A673 (cell line): ENCODE results near the gene RECQL5. TPM values are rescaled to one million over a fixed set of nuclear protein-coding genes. Genes with fewer than 3 reads are reported as not detected.

Experiments
- BruUV-seq: library from RNA; stranded (reverse); fragments of 400-500 nt; replicated peaks from 2 replicates; lab custom pipeline; 2021; lab: Mats Ljungman, UMichigan
- CTCF ChIA-PET: fragments of 300-600 bp; sonication (Branson Sonifier 250); formaldehyde crosslinking; loops from one replicate; lab custom pipeline; 2022; ENCODE audit warnings: antibody characterized with exemption; lab: Charles Lee
- POLR2A ChIA-PET: fragments of 300-600 bp; sonication (Branson Sonifier 250); formaldehyde crosslinking; loops from one replicate; lab custom pipeline; 2022; ENCODE audit warnings: antibody characterized with exemption; ENCODE audit not compliant: low non-redundant PET; lab: Charles Lee
- DNase-seq: peaks from one replicate; pipeline ENCODE4 v3.0.0-alpha.2; 2015; ENCODE audit warnings: low spot score
- H3K27ac ChIP-seq: fragments of 200-600 bp; sonication (generic); 2 replicates; pipeline ENCODE4 v1.5.1; 2016; ENCODE audit warnings: mixed run types, low read depth, mild to moderate bottlenecking, mixed read lengths, antibody characterized with exemption, low read length; ENCODE audit not compliant: poor library complexity, severe bottlenecking
- H3K27me3 ChIP-seq: fragments of 200-600 bp; sonication (generic); replicated peaks from 2 replicates; pipeline ENCODE4 v1.6.1; 2017; ENCODE audit warnings: mixed run types, low read depth, mild to moderate bottlenecking, mixed read lengths, antibody characterized with exemption, low read length; ENCODE audit not compliant: insufficient read depth, poor library complexity
- H3K36me3 ChIP-seq: fragments of 200-600 bp; sonication (generic); 2 replicates; pipeline ENCODE4 v1.6.1; 2016; ENCODE audit warnings: mixed run types, mild to moderate bottlenecking, mixed read lengths, antibody characterized with exemption, low read length; ENCODE audit not compliant: insufficient read depth, poor library complexity, severe bottlenecking
- H3K4me1 ChIP-seq: fragments of 200-600 bp; sonication (generic); 2 replicates; pipeline ENCODE4 v1.6.1; 2017; ENCODE audit warnings: mixed run types, mild to moderate bottlenecking, mixed read lengths, antibody characterized with exemption, low read length; ENCODE audit not compliant: insufficient read depth, poor library complexity, severe bottlenecking
- H3K4me3 ChIP-seq: fragments of 200-600 bp; sonication (generic); 2 replicates; pipeline ENCODE4 v1.5.1; 2016; ENCODE audit warnings: low read depth, mixed run types, mild to moderate bottlenecking, mixed read lengths, low read length; ENCODE audit not compliant: poor library complexity, severe bottlenecking
- H3K9me3 ChIP-seq: fragments of 200-600 bp; sonication (generic); 2 replicates; pipeline ENCODE4 v1.6.1; 2016; ENCODE audit warnings: mixed run types, low read depth, mild to moderate bottlenecking, mixed read lengths, antibody characterized with exemption, low read length; ENCODE audit not compliant: poor library complexity, severe bottlenecking
- CTCF ChIP-seq: fragments of 300-800, 200-600 bp; sonication (generic); conservative IDR thresholded peaks from 2 replicates; pipeline ENCODE4 v1.5.1; 2017; ENCODE audit warnings: low read depth, mild to moderate bottlenecking, antibody characterized with exemption, low read length, moderate library complexity, mixed read lengths
- EZH2 ChIP-seq: fragments of 200-600 bp; sonication (generic); IDR thresholded peaks from 2 replicates; pipeline ENCODE4 v1.6.1; 2017; ENCODE audit warnings: borderline replicate concordance, low read depth, mild to moderate bottlenecking, mixed read lengths, antibody characterized with exemption, low read length; ENCODE audit not compliant: poor library complexity, severe bottlenecking
- intact Hi-C: fragments of 100-400 bp; cut with micrococcal nuclease; formaldehyde crosslinking; loops from one replicate; pipeline ENCODE4 v1.10.0; 2022; ENCODE audit not compliant: unreplicated experiment
- total RNA-seq: library from RNA; stranded (reverse); gene quantifications from 2 replicates; pipeline ENCODE4 v1.2.3, GENCODE V29; 2021

The RECQL5 gene
- total RNA-seq, 1 experiment from 2014 or later = 30.6 TPM

GRCh38 chr17:75697651-75698291 lies 30.8 kb upstream of the RECQL5 start:
- peaks cover 31% of the 10 kb centered on the region for H3K36me3 ChIP-seq
- no peak overlapping the region for H3K27ac ChIP-seq

GRCh38 chr17:75695830-75696271 lies 28.9 kb upstream of the RECQL5 start:
- no peaks in the 10 kb centered on the region for H3K27me3 ChIP-seq
- no peak overlapping the region for H3K27ac ChIP-seq
- H3K4me3 ChIP-seq = no peak overlapping the region
- no peaks in the 10 kb centered on the region for H3K9me3 ChIP-seq
- intact Hi-C loops = no loop called here
- no TSS peak for BruUV-seq
- DNase-seq = no peak
- TF ChIP-seq EZH2 (no peak), CTCF (no peak)
- peaks cover 16% of the 10 kb centered on the region for H3K36me3 ChIP-seq
- CTCF ChIA-PET = no interaction called here
- POLR2A ChIA-PET = interaction anchor here (0.7 kb wide), 1 partner anchor 18 kb away, joined by 14 read pairs; no protein-coding TSS in a partner anchor
- peaks cover 37% of the 10 kb centered on the region for H3K4me1 ChIP-seq

More at GRCh38 chr17:75697651-75698291, 30.8 kb upstream of the RECQL5 start:
- peaks cover 18% of the 10 kb centered on the region for H3K4me1 ChIP-seq
- POLR2A ChIA-PET = no interaction called here
- H3K27me3 ChIP-seq = no peaks in the 10 kb centered on the region
- CTCF ChIA-PET = no interaction called here
- DNase-seq = no peak
- intact Hi-C loops = no loop called here
- TF ChIP-seq EZH2 = no peak
- no peak overlapping the region for H3K4me3 ChIP-seq
- H3K9me3 ChIP-seq = no peaks in the 10 kb centered on the region
- BruUV-seq = no TSS peak

- peaks cover 43% of the 10 kb centered on the region for H3K4me1 ChIP-seq
- H3K9me3 ChIP-seq = no peaks in the 10 kb centered on the region
- H3K27me3 ChIP-seq = no peaks in the 10 kb centered on the region
- H3K36me3 ChIP-seq = peaks cover 10% of the 10 kb centered on the region
- intact Hi-C loops = no loop called here
- TF ChIP-seq EZH2 = no peak
- TF ChIP-seq CTCF = no peak
- H3K27ac ChIP-seq = no peak overlapping the region
- no TSS peak for BruUV-seq
- no peak for DNase-seq
- ChIA-PET POLR2A (no interaction called here), CTCF (no interaction called here)
- H3K4me3 ChIP-seq = no peak overlapping the region
Measured at GRCh38 chr17:75695141-75695829, 28.3 kb upstream of the RECQL5 start.
